ENCODE measurements around the gene TNFAIP2.
A peak's percentile ranks its signal among the peaks of the same experiment; 100 is the strongest.
"Not testable (repeated sequence)": the region's sequence is repeated elsewhere in the genome, so short reads cannot be mapped to it uniquely, and the experiment has no call there.

TNFAIP2 gene

DNA sequence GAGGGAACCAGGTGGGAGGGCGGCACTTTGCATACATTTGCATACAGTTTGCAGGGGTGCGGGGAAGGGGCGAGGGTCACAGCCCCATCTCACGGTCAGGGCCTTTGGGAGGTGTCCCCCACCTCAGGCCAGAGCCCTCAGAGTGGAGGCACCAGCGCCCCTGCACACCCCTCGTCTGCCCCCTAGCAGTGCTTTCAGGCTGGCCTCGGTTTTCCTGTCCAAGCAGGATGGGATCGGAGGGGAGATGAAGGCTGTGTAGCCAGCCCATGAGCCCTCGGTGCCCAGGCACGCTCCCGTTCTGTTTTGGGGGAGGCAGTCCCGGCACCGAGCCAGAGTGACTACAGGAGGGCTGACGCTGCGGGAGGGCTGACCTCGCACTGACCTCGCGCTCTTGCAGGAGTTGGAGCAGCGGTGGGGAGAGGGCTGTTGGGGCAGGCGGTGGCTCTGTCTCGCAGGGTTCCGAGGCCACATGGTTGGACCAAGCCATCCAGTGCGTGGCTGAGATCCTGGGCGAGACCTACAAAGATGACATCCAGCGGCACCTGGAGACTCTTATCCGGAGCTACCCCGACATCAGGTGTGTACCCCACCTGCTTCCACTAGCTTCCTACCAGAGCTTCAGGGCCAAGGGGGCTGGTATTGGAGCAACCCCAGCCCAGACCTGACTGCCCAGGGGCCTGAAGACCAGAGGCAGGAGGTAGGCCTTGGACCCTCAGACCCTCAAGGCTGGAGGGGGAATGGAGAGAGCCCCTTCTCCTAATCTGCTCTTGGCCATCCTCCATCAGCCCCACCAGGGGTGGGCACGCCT lies 15.1 kb upstream of the TNFAIP2 start:
- no peak for DNase-seq

DNA sequence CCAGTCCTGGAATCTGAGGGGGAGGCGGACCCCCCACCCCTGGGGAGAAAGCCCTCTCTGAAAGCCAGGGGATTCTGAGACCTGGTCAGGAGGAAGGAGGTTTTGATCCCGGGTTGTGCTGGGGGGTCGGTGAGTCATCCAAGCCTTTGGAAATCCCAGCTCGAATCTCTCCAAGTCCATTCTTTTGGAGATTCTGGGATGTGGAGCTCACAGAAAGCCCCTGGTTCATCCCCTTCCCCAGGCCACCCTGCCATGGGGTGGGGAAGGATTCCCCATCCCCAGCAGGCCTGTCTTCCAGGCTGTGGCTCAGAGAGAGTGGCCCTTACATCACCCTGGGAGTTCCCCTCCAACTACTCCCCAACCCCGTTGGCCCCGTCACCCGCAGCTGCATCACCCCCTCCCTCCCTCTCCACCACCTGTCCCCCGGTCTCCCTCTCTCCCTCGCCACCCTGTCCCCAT lies 14.5 kb upstream of the TNFAIP2 start:
- DNase-seq = no peak

- no peak for DNase-seq
These were observed 13.5 kb upstream of the TNFAIP2 start for GRCh38 chr14:103109535-103110441.

DNA sequence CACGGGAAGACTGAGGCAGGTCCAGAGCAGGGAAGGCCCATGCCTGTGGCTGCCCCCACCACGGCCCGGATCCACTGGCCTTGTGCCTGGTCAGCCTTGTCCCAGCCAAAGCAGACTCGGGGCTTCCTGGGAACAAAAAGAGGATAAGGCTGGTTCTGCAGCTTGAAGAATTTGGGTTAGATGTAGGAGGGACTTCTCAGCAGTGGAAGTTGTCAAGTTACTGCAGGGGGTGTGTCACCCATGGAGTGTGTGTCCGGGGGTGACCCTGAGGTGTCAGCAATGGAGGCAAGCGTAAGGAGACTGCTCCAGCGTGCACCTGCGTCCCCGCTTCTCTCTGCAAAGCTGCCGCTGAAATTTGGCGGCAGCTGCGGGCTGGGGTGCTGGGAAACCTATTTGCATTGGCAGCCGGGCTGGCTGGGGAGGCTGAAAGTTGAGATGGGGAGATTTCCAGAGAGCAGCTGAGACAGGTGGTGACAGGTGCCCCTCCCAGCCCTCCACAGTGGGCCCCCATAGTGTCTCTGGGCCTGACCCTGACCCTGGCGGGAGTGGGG lies 12.5 kb upstream of the TNFAIP2 start:
- DNase-seq = no peak

- no peak for DNase-seq
These were observed 11.9 kb upstream of the TNFAIP2 start for GRCh38 chr14:103111232-103111868.

DNA sequence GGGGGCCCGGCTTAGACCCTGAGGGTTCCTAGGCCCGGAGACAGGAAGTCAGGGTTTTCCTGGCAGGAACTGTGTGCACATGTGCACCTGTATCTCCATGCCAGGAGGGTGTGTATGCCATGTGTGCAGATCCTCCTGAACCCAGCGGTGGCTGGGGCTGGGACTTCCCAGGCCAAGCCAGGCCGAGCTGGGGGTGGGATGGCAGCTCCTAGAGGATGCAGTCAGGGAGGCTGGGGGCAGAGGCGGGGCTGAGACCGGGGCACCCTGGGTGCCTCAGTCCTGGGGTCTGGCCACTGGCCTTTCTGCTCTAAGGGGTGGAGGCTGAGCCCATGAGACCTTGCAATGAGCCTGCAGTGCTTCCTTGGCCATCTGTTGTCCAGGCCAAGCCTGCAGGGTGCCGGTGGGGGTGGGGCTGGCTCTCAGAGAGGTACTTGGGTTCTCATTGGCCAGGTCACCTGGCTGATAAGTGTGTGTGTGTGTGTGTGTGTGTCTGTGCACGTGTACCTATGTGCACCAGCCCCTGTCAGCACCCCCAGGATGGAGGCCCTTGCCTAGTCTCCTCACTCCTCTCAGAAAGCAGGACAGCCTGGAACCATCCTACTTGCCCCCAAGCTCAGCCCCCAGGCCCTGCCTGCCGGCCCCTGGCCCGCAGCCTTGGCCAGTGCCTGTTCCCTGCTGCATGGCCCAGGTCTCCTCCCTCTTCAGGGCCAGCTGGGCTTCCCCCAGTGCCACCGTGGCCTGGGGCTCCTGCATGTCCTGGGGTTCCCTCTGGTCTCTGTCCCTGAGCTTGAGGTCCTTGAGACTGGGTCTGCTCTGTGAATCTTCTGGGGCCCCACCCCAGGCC lies 10.6 kb upstream of the TNFAIP2 start:
- DNase-seq = no peak

DNA sequence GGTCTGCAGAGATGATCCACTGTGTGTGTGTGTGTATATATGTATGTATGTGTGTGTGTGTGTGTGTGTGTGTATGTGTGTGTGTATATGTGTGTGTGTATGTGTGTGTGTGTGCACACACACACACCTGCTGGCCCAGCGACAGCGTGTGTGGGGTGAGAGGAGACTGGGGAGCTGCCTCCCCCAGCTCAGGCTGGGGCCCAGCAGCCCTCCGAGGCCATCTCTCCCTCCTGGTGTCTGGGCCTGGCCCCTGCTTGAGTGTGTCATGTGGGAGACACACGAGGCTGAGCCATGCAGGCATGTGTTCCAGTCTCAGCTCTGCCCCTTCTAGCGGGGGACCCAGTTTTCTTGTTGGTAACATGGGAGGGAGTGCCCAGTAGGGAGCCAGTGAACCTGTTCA lies 10.0 kb upstream of the TNFAIP2 start:
- no peak for DNase-seq

DNA sequence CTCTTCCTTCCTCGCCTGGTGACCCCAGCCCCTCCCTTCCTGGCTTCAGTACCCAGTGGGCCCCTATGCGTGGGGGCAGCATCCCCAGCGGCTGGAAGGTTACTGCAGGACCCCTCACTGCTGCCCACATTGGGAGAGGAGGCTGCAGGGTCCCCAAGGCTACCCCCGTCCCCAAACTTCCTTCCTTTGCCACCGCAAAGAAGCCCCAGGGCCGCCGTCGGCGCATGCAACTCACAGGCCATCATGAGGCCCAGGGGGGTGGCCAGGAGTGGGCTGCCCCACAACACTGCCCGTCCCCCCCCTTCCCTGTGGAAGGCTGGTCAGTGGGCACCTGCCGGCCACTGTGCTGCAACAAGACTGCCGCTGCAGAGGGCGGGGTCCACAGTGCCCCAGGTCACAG lies 9.5 kb upstream of the TNFAIP2 start:
- no peak for DNase-seq

DNA sequence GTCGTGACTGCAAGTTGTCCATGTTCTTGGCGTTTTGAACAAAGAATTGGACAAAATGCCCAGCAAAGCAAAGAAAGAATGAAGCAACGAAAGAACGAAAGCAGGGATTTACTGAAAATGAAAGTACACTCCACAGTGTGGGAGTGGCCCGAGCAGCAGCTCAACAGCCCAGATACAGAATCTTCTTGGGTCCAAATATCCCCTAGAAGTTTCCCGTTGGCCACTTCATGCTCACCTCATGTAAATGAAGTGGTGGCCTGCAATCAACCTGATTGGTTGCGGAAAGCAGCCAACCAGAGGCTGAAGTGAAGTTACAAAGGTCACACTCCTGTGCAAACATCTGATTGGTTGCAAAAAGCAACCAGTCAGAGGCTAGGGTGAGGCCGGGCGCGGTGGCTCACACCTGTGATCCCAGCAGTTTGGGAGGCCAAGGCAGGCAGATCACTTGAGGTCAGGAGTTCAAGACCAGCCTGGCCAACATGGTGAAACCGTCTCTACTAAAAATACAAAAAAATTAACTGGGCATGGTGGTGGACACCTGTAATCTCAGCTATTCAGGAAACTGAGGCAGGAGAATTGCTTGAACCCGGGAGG lies 8.1 kb upstream of the TNFAIP2 start:
- DNase-seq = not testable (repeated sequence)

DNA sequence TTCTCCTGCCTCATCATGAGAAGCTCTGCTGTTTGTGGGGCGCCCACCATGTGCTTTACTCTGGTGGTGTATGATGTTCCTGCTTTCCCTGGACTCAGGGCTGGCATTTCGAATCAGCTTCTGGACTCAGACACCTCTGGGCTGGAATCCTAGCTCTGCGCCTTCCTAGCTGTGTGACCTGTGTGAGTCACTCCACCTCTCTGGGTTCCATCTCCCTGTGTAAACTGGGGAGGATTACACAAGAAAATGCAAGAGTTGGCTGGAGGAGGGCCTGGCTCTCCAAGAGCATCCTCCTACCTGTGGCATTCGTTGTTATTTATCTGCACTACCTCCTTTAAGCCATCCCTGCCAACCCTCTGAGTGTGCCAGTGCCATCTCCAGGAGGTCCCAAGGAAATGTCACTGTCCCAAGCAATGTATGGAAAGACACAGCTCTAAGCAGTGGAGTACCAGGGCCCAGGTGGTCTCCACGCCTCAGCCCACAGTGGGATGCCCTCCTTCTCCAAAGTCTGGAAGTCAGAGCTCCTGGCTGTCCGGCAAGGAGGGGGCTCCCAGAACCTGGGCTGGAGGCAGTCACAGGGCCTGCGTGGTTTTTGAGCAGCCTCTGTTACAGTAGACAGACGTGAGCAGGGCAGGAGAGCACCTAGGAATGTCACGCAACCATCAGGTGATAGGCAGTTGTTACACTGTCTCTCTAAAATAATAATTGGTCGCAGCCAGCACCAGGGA lies 7.3 kb upstream of the TNFAIP2 start:
- DNase-seq = no peak

GRCh38 chr14:103116636-103117035 lies 6.6 kb upstream of the TNFAIP2 start:
- no peak for DNase-seq

DNA sequence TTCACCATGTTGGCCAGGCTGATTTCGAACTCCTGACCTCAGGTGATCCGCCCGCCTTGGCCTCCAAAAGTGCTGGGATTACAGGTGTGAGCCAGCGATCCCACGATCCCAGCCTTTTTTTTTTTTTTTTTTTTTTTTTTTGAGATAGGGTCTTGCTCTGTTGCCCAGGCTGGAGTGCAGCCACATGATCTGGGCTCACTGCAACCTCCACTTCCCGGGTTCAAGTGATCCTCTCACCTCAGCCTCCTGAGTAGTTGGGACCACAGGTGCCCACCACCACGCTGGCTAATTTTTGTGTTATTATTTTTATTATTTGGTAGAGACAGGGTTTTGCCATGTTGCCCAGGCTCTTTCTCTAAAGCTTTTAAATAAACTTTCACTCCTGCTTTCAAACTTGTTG lies 5.8 kb upstream of the TNFAIP2 start:
- not testable (repeated sequence) for DNase-seq

DNA sequence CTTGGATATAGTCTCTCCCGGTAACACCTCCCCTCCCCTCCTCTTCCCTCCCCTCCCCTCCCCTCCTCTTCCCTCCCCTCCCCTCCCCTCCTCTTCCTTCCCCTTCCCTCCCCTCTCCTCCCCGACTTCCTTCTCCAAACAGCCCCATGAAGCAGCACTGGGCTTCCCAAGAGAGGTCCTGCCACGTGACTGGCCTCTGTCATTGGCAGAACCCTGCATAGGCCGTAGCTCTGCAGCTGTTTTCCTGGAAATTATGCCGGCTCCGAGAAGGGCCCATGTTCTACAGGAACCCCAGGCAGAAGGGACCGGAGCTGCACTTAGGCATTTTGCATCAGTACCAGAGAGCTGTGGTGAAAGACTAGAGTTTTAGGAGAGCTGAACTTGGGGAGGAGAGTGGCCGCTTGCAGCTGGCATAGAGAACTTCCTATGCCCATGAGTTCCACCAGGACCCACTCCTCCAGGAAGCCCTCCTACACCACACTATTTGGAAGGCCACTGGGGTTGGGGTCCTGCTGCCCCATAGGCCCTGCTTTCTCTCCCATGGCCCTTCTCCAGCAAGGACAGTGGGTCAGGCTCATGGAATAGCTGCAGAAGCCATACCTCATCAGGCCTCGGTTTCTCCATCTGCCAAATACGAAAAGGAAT lies 5.1 kb upstream of the TNFAIP2 start:
- no peak for DNase-seq

DNA sequence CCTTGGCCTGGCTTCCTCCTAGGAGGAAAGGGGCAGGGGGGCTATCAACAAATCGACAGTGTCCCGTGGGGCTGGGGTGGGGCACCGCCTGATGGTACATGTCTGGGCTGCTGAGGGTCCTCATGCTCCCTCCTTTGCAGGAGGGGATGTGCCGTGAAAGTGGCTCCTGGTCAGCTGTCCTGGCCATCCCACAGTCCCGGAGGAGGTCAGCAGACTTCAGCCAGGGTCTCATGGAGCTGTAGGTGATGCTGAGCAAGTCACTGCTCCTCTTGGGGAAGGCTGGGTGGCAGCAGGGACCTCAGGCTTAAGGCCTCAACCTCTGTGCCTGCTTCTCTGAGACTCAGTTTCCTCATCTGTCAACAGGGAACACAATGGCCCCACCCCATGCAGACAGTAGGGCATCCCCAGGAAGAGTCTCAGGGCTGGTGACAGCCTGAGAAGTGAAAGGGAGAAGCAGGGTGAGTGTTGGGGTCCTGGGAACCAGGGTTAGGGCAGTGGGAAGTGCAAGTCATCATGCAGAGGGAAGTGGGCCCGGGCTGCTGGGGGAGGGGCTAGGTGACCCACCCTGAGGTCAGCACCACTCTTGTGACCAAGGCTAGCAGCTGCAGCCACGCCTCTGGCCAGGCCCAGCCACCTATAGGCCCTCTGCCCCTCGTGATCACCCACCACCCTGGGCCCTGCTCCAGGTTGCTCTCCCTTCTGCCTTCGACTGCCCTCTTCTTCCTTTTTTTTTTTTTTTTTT lies 4.4 kb upstream of the TNFAIP2 start:
- DNase-seq = no peak

DNA sequence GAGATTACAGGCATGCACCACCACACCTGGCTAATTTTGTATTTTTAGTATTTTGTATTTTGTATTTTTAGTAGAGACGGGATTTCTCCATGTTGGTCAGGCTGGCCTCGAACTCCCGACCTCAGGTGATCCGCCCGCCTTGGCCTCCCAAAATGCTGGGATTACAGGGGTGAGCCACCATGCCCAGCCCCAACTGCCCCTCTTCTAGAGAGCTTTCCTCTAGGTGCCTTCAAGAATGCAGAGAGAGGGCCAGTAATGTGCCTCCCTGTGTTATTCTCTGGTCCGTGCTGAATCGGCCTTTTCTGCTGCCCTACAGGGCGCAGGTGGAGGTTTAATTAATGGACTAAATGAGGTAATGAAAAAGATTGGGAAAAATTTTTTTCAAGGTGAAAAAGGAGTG lies 3.7 kb upstream of the TNFAIP2 start:
- DNase-seq = not testable (repeated sequence)

DNA sequence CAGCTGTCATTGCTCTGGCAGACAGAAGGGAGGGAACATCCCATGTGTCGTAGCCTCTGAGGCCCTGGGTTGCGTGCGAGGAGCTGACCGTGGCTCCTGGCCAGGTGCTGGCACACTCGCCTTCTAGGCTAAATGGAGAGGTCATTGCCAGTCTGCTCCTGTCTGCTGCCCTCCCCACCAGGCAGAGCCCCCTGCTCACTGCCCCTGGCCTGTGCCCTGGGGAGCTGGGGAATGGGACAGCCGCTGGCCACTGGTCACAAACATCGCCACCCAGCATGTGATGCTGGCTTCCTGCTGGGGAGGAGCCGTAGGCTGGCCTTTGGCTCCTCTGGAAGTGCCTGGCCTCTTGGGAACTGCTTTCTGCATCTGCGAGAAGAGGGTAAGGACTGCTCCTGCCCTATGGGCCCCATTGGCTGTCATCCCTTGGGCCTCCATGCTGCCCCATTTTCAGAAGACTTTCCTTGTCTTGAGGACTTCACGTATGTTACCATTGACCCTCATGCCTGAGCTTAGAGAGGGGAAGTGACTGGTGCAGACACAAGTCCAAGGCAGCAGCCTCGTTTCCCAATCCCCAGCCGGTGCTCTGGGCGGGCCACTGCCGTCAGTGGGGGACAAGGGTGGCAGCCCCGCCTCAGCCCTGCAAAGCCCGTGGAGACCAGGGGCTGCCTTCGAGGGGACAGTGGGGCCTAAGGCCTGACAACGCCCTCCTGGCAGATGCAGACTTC lies 2.0 kb upstream of the TNFAIP2 start:
- no peak for DNase-seq

DNA sequence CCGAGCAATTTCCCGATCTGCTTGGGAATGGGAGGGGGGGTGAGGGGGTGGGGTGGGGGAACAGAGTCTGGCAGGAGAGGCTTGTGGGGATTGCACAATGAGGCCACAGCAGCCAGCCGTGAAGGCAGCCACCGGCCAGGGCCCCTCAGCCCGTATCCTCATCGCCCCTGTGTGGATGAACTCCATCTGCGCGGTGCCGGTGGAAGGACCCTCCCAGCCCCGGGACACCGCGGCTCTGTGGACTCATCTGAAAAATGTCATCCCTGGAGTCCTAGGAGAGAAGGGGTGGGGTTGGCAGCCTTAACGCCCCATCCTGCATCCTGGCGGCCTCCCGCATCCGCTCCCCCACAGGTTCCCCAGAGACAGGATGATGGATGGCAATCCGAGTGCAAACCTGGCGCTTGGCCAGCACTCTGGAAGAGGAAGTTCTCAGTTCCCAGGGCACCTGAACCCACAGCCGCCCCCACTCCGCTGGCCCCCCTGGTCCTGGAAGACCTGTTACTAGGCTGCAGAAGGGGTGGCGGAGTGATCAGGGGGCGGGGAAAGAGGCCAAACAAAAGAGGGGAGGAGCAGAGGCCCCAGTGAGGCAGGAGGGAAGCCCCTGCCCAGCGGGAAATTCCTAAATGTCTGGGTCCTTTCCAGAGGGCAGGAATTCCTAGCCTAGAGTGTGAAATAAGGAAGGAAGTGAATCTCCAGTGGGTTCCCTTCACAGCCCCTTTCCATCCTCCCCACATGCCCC lies 1.2 kb upstream of the TNFAIP2 start:
- peak; percentile 94 for DNase-seq

- no peak for DNase-seq
These were observed 695 bp upstream of the TNFAIP2 start for GRCh38 chr14:103122585-103122946.

Measured in NCI-H1417 treated with DMSO at 0.1 percent for 48 hours (cell line).